GM21447 (cell line): ENCODE data around the gene GDF7.
"Not testable (repeated sequence)": the region's sequence is repeated elsewhere in the genome, so short reads cannot be mapped to it uniquely, and the experiment has no call there.

Source experiments
- ATAC-seq: cut with Tn5 transposase; IDR thresholded peaks from one replicate; pipeline ENCODE4 v1.9.1; 2021; ENCODE audit not compliant: unreplicated experiment

GDF7 gene

GRCh38 chr2:20693317-20693716, 26.4 kb downstream of the GDF7 start:
- ATAC-seq: no peak

- ATAC-seq: no peak
These were observed 29.4 kb downstream of the GDF7 start for GRCh38 chr2:20696366-20696765.

GRCh38 chr2:20697322-20697934, 30.5 kb downstream of the GDF7 start:
- ATAC-seq: no peak

DNA sequence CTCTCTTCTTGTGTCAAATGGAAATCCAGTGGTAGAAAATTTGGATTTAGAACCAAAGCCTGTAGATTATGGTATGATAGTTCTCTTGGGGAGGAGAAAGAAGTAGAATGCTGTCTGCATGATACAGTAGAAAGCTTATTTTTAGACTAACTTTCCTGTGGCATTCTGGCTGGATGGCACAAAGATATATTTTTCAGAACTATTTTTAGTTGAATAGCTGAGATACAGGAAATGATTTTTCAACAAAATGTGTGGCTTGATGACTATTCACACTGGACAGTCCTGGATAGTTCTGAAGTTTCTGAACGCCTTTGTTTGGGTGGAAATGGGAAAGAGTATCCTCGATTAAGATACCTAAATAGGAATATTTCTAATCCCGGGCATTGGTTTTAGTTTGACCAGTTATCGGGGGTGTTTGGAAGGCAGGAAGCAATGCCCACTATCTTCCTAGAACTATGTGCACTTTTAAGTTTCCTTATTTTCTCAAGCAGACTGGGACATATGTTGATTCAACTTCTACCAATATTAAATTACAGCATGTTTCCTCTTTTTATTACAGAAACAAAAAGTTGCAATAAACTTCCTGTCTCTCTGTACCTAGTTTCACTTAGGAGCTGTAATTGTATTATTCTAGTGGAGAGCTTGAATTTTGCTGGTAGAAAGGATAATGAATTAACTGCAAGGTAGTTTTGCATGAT, 32.1 kb downstream of the GDF7 start:
- peak; percentile 62 for ATAC-seq

DNA sequence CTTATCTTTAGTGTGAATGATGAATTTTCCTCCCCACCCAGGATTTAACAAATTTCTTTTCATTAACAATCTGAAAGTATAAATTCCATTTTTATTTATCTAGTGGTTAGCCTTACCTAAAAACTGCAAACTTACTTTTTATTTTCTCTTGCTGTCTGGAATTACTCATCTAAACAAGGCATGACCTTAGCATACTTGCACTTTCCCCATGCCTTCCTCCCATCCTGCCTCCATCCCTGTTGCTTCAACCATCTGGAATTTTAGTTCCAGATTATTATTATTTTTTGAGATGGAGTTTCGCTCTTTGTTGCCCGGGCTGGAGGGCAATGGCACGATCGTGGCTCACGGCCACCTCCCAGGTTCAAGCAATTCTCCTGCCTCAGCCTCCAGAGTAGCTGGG, 35.6 kb downstream of the GDF7 start:
- ATAC-seq: no peak

DNA sequence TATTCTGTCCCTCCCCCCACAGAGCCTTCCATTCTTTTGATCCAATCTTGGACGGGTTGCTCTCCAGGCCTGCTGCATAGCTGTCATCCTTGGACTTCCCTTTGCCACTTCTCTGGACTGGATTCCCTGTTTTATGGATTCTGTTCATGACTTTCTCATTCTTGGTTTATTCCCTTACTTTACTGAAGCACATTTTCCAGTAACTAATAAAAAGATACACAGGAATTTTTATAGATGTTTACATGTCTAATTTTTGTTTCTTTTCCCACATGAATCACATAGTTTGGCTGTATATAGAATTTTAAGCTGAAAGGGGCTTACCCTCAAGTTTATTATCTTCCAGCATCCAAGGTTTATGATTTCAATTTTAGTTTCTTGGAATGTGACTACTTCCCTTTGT, 37.9 kb downstream of the GDF7 start:
- ATAC-seq: no peak

GRCh38 chr2:20706217-20706616, 39.3 kb downstream of the GDF7 start:
- ATAC-seq: no peak

DNA sequence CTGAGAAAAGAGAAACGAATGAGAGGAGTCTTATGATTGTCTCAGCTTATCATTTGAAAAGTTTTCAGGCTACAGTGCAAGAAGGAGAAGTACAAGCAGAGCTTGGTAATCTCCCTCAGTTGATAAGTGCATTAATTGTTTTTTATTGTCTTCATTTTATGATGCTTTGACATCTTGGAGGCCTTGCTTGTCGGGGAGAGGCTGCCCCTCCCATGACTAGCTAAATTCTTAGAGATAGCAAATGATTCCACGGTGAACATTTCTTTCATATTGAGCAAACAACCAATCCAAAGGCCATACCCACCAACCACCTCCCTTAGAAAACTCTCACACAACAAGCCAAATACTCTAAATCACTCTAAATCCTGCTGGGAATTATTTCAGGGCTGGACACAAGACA, 39.8 kb downstream of the GDF7 start:
- no peak for ATAC-seq

DNA sequence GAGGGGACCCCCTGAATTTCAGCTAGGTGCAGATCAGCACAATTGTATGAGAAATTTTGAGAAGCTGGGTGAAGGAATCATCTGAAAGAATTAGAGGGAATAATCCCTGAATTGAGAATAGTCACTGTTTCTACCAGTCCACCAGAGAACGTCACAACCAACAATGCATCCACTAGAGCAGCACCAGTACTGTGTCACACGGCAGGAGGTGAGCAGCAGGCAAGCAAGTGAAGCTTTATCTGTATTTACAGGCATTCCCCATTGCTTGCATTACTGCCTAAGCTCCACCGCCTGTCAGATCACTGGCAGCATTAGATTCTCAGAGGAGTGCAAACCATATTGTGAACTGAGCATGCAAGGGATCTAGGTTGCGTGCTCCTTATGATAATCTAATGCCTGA, 40.7 kb downstream of the GDF7 start:
- no peak for ATAC-seq

GRCh38 chr2:20711641-20712040, 44.7 kb downstream of the GDF7 start:
- ATAC-seq: not testable (repeated sequence)

DNA sequence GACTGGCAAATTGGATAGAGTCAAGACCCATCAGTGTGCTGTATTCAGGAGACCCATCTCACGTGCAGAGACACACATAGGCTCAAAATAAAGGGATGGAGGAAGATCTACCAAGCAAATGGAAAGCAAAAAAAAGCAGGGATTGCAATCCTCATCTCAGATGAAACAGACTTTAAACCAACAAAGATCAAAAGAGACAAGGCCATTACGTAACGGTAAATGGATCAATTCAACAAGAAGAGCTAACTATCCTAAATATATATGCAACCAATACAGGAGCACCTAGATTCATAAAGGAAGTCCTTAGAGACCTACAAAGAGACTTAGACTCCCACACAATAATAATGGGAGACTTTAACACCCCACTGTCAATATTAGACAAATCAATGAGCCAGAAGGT, 46.6 kb downstream of the GDF7 start:
- ATAC-seq: not testable (repeated sequence)

DNA sequence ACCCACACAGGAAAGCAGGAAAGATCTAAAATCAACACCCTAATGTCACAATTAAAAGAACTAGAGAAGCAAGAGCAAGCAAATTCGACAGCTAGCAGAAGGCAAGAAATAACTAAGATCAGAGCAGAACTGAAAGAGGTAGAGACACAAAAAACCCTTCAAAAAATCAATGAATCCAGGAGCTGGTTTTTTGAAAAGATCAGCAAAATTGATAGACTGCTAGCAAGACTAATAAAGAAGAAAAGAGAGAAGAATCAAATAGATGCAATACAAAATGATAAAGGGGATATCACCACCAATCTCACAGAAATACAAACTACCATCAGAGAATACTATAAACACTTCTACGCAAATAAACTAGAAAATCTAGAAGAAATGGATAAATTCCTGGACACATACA, 47.5 kb downstream of the GDF7 start:
- not testable (repeated sequence) for ATAC-seq

DNA sequence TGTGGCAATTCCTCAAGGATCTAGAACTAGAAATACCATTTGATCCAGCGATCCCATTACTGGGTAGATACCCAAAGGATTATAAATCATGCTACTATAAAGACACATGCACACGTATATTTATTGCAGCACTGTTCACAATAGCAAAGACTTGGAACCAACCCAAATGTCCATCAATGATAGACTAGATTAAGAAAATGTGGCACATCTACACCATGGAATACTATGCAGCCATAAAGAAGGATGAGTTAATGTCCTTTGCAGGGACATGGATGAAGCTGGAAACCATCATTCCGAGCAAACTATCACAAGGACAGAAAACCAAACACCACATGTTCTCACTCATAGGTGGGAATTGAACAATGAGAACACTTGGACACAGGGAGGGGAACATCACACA, 49.2 kb downstream of the GDF7 start:
- not testable (repeated sequence) for ATAC-seq

GRCh38 chr2:20717641-20718040, 50.7 kb downstream of the GDF7 start:
- ATAC-seq: no peak

DNA sequence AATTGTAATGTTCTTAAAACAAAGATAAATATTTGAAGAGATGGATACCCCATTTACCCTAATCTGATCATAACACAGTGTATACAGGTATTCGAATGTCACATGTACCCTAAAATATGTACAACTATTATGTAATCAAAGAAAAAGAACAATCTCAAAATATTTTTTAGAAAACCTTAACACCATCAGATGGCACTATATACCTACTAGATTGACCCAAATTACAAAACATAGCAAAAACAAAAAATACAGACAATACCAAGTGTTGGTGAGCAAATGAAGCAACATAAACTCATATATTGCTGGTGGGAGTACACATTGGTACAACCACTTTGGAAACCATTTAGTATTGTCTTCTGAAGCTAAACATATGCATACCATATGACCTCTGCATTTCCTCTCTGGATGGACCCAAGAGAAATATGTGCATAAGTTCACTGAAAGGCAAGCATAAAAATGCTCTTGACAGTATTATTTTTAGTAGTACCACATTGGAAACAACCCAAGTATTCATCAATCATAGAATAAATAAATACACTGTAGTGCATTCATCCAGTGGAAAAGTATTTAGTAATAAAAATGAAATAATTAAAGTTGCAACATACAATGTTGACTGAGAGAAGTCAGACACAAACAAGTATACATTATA, 55.8 kb downstream of the GDF7 start:
- no peak for ATAC-seq

GRCh38 chr2:20723543-20723942, 56.6 kb downstream of the GDF7 start:
- no peak for ATAC-seq

- no peak for ATAC-seq
These were observed 57.6 kb downstream of the GDF7 start for GRCh38 chr2:20724500-20725053.

GRCh38 chr2:20725782-20726181, 58.8 kb downstream of the GDF7 start:
- no peak for ATAC-seq

GRCh38 chr2:20726913-20727312, 60.0 kb downstream of the GDF7 start:
- no peak for ATAC-seq

DNA sequence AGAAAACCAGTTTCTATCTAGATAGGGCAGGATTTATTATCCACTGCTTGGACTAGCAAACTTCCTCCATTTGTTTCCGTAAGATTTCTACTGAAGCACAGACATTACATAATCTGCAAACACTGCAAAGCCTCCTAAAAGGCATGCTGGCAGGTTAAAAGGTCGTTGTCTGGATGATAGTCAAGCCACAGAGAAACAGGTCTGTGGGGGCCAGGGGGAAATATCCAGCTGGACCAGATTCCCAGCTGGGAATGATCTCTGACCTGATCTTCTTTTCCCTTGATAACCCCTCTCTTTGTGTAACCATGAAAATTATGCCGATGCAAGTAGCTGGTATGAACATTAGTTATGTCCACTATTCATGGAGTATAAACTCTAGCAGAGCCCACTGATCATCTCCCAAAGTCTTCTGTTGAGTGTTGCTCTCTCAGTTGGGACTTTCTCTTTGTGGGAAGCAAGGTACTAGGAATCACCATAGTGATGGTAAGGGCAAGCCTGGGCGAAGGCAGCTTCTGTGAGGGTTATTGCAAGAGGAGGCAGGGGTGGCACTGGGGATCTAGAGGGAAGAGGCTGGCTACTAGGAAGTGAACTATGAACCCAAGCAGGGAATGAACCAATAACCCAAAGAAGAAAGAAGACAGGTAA, 61.3 kb downstream of the GDF7 start:
- no peak for ATAC-seq
